ENCODE results near the gene GMNC. TPM values are rescaled to one million over a fixed set of nuclear protein-coding genes. Genes with fewer than 3 reads are reported as not detected.

Gene GMNC
- total RNA-seq, 2 donors from 2014 or later: 1.1 to 1.9 TPM

DNA sequence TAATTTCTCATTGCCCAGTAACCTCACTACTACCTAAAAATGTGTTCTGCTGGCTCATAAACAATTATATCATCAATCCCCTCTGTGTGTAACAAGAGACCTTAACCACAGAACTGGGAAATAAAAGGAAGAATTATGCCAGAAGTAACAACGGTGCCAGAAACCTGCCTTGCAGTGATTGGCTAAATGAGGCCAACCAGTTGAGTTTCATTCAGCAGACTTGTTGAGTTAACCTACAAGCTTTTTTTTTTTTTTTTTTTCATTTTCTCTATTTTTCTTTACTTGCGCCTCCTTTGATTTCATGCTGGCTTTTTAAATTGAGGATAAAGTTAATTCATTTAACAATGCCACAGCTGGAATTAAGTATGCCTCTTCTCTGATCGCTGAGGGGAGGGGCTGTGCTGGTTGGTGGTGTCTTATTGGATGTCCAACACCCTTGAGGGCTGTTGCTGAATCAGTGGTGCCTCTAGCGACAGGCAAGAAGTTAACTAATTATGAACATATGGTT lies 30.0 kb upstream of the GMNC start:
- intact Hi-C loops (cut with DNase I): no loop called here
- Histone ChIP-seq H3K27ac (no peak overlapping the region), H3K36me3 (no peaks in the 10 kb centered on the region), H3K9me3 (no peaks in the 10 kb centered on the region), H3K27me3 (replicated peaks; ENCODE audit: insufficient read depth) (no peaks in the 10 kb centered on the region), H3K4me1 (replicated peaks) (no peaks in the 10 kb centered on the region), H3K4me3 (no peak overlapping the region)
- TF ChIP-seq, protein P1, sequence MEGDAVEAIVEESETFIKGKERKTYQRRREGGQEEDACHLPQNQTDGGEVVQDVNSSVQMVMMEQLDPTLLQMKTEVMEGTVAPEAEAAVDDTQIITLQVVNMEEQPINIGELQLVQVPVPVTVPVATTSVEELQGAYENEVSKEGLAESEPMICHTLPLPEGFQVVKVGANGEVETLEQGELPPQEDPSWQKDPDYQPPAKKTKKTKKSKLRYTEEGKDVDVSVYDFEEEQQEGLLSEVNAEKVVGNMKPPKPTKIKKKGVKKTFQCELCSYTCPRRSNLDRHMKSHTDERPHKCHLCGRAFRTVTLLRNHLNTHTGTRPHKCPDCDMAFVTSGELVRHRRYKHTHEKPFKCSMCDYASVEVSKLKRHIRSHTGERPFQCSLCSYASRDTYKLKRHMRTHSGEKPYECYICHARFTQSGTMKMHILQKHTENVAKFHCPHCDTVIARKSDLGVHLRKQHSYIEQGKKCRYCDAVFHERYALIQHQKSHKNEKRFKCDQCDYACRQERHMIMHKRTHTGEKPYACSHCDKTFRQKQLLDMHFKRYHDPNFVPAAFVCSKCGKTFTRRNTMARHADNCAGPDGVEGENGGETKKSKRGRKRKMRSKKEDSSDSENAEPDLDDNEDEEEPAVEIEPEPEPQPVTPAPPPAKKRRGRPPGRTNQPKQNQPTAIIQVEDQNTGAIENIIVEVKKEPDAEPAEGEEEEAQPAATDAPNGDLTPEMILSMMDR (IDR thresholded peaks at IDR 0.05): no peak
- no peak for TF ChIP-seq POLR2AphosphoS5 (IDR thresholded peaks at IDR 0.05)
- TF ChIP-seq POLR2A (IDR thresholded peaks at IDR 0.05): no peak
- WGBS: 67% methylated on average over 4 of the region's 4 CpGs
- DNase-seq (ENCODE audit: low spot score): no peak

DNA sequence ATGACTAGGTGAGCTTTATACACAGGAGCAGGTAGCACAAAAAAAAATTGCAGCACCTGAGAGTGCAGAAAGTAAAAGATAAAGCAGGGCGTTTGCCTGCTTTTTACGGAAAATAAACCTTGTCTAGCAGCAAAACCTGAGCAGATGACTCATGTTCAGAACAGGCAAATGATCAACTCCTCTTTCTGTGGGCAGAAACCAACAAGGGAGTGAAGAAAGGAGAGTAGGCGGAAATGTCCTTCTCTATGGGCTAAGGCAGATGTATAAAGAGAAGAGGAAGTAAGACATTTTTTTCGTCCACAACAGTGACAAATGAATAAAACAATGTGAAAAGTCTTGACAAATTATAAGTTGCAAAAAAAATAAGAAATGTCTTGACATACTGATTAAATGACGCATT lies 24.5 kb upstream of the GMNC start:
- Histone ChIP-seq H3K27ac (no peak overlapping the region), H3K9me3 (no peaks in the 10 kb centered on the region), H3K36me3 (no peaks in the 10 kb centered on the region), H3K4me1 (replicated peaks) (no peaks in the 10 kb centered on the region), H3K4me3 (no peak overlapping the region), H3K27me3 (replicated peaks; ENCODE audit: insufficient read depth) (no peaks in the 10 kb centered on the region)
- DNase-seq (ENCODE audit: low spot score): no peak
- intact Hi-C loops (cut with DNase I): loop anchor here (10.0 kb wide), 1 partner anchor 1558 kb away; no protein-coding TSS in a partner anchor
- WGBS: 70% methylated on average over 5 of the region's 5 CpGs
- TF ChIP-seq POLR2A (IDR thresholded peaks at IDR 0.05) (no peak), POLR2AphosphoS5 (IDR thresholded peaks at IDR 0.05) (no peak)
- TF ChIP-seq, protein P1 (IDR thresholded peaks at IDR 0.05): no peak

DNA sequence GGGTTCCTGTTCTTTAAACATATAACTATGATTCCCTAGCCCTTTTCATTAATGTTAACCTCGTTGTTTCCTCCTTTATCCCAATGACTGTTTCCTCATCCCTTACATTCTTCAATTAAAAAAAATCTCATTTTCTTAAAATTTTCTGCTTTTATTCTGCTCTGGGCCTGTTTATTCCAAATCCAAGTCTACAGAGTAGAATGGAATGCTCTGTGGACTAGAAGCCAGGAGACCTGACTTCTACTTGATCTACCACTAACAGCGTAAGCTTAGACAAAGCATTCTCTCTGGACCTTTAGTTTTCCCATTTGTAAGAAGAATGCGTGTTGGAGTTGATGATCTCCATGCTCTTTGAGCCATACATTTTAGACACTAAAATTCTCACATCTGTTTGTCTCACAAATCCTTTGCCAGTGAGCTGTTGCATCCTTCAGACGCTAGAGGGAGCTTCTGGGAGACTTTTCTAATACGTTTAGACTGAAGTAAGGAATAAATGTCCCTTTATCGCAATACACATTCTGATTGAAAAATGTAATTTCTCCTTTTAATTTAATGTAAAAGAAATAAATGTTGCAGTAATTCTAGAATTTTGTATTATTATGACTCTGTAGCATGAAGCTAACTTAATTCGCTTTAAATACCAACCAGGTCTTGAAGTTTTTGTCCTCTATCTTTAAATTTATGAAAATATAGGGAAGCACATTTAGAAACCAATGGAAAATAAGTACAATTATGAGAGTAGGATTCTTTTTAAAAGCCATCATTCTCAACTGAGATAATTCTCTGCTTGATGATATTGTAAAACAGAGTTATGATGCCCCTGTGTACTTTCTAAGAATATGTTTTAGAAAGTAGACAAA lies 21.7 kb upstream of the GMNC start:
- H3K4me1 ChIP-seq (replicated peaks): no peaks in the 10 kb centered on the region
- no peak for TF ChIP-seq POLR2AphosphoS5 (IDR thresholded peaks at IDR 0.05)
- TF ChIP-seq, protein P1 (IDR thresholded peaks at IDR 0.05): peak; percentile 28 to 57 (median 50)
- intact Hi-C loops (cut with DNase I): loop anchor here (5.0 to 10.0 kb wide), 2 partner anchors 168 to 1561 kb away; no protein-coding TSS in a partner anchor
- no peaks in the 10 kb centered on the region for H3K27me3 ChIP-seq (replicated peaks; ENCODE audit: insufficient read depth)
- H3K36me3 ChIP-seq: no peaks in the 10 kb centered on the region
- no peak overlapping the region for H3K4me3 ChIP-seq
- DNase-seq (ENCODE audit: low spot score): peak; percentile 33
- 31% methylated on average over 7 of the region's 7 CpGs for WGBS
- no peak overlapping the region for H3K27ac ChIP-seq
- no peaks in the 10 kb centered on the region for H3K9me3 ChIP-seq

DNA sequence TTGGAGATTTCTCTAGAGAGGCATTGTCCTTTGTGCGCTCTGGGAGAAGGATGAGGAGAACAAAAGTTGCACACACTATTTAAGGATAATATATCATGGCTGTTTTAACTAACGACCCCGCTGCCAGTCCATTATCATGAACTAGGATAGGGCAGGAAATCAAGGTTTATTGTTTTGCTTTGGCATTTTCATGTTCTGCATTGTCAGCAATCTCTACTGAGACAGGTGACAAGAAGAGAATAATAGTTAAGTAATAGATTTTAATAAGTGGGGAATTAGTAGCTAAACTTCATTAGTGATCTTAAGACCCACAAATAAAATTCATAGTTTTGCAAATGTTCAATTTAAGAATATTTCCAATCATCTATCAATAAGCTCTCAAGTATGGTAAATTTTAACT lies 20.6 kb upstream of the GMNC start:
- no peak for TF ChIP-seq POLR2AphosphoS5 (IDR thresholded peaks at IDR 0.05)
- no peak for TF ChIP-seq POLR2A (IDR thresholded peaks at IDR 0.05)
- TF ChIP-seq, protein P1 (IDR thresholded peaks at IDR 0.05): no peak
- Histone ChIP-seq H3K27ac (no peak overlapping the region), H3K27me3 (replicated peaks; ENCODE audit: insufficient read depth) (no peaks in the 10 kb centered on the region), H3K9me3 (no peaks in the 10 kb centered on the region), H3K36me3 (no peaks in the 10 kb centered on the region), H3K4me3 (no peak overlapping the region), H3K4me1 (replicated peaks) (no peaks in the 10 kb centered on the region)
- WGBS: 73% methylated on average over 3 of the region's 3 CpGs
- intact Hi-C loops (cut with DNase I): loop anchor here (5.0 to 10.0 kb wide), 2 partner anchors 169 to 1562 kb away; no protein-coding TSS in a partner anchor
- no peak for DNase-seq (ENCODE audit: low spot score)

Measured in prostate gland (tissue), 2 donors.